Cardiac muscle cell (in vitro differentiated cells and primary cell): ENCODE results near the gene INHA. TPM values are rescaled to one million over a fixed set of nuclear protein-coding genes. Genes with fewer than 3 reads are reported as not detected.

Experiments
- DNase-seq, 2 donors: peaks; one replicate each; pipeline versions ENCODE4 v3.0.0 to v3.0.0-alpha.2; 2010 to 2017; ENCODE audit warnings: low read depth in 1 of 2, low spot score in 1 of 2
- H3K27ac ChIP-seq: fragments of 200-600 bp; sonication (generic); 2 replicates; pipeline ENCODE4 v1.5.1; 2016
- H3K27me3 ChIP-seq: fragments of 200-600 bp; sonication (generic); 2 replicates; pipeline ENCODE4 v1.6.0; 2016; ENCODE audit warnings: control low read depth
- H3K36me3 ChIP-seq: fragments of 200-600 bp; sonication (generic); 2 replicates; pipeline ENCODE4 v1.5.1; 2016; ENCODE audit warnings: control low read depth
- H3K4me1 ChIP-seq: fragments of 200-600 bp; sonication (generic); 2 replicates; pipeline ENCODE4 v1.8.1; 2017; ENCODE audit warnings: low read depth, mild to moderate bottlenecking, mixed run types
- H3K4me3 ChIP-seq: fragments of 200-600 bp; sonication (generic); 2 replicates; pipeline ENCODE4 v1.5.1; 2016; ENCODE audit warnings: mild to moderate bottlenecking
- H3K9me3 ChIP-seq: fragments of 200-600 bp; sonication (generic); 2 replicates; pipeline ENCODE4 v1.5.1; 2017; ENCODE audit warnings: low read depth, mild to moderate bottlenecking, control low read depth
- polyA plus RNA-seq: library from polyadenylated mRNA; unstranded; fragments of >200 nt; fragmentation: Nextera tagmentation; extraction: Ambion mirVana; gene quantifications from 2 replicates; pipeline ENCODE4 v1.2.1, GENCODE V29; 2016
- total RNA-seq: library from RNA; depleted of rRNA; stranded (reverse); fragments of >200 nt; gene quantifications from 2 replicates; pipeline ENCODE4 v1.2.3, GENCODE V29; 2016
- TF ChIP-seq, protein P1 (sequence below): IDR thresholded peaks from 2 replicates; pipeline ENCODE4 v1.5.1; 2012; ENCODE audit warnings: low read depth, mild to moderate bottlenecking, low read length

INHA gene
- total and polyA plus RNA-seq, 2 experiments from 2014 or later, result 11.4 to 39.1 TPM

DNA sequence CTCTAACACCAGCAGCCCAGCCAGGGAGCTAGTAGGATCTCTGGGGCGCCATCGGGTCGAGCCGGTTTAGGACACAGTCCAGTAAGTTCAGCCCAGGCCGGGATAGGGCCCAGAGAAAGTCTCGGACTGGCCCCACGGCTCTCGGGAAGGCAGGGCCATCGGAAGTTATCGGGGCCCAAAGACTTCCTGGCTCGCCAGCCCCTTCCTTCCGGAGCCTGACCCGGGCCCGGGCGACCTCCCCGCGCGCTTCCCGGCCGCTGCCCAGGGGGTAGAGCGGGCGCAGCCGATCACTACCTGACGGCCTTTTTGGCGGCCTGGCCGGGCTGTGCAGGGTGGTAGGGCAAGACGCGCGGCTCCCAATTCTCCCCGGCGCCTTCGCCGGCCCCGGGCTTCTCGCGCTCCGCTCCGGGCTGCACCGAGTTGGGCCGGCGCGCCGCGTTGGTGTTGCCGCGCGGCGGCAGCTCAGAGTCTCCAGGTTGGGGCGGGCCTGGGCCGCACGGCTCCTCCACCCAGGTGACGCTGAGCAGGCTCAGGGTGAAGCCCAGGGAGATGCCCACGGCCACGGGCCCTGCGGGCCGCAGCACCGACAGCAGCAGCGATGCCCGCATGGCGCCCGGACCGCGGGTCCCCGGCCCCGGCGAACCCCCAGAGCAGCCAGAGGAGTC is 29.0 kb upstream of the INHA start:
- Histone ChIP-seq H3K27me3 (no peaks in the 10 kb centered on the region), H3K4me3 (peak overlapping the region; percentile 92), H3K9me3 (no peaks in the 10 kb centered on the region), H3K27ac (peak overlapping the region; percentile 80), H3K36me3 (peaks cover 10% of the 10 kb centered on the region), H3K4me1 (peaks cover 5% of the 10 kb centered on the region)
- peak; percentile 40 to 73 for DNase-seq
- TF ChIP-seq, protein P1, sequence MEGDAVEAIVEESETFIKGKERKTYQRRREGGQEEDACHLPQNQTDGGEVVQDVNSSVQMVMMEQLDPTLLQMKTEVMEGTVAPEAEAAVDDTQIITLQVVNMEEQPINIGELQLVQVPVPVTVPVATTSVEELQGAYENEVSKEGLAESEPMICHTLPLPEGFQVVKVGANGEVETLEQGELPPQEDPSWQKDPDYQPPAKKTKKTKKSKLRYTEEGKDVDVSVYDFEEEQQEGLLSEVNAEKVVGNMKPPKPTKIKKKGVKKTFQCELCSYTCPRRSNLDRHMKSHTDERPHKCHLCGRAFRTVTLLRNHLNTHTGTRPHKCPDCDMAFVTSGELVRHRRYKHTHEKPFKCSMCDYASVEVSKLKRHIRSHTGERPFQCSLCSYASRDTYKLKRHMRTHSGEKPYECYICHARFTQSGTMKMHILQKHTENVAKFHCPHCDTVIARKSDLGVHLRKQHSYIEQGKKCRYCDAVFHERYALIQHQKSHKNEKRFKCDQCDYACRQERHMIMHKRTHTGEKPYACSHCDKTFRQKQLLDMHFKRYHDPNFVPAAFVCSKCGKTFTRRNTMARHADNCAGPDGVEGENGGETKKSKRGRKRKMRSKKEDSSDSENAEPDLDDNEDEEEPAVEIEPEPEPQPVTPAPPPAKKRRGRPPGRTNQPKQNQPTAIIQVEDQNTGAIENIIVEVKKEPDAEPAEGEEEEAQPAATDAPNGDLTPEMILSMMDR, result no peak

DNA sequence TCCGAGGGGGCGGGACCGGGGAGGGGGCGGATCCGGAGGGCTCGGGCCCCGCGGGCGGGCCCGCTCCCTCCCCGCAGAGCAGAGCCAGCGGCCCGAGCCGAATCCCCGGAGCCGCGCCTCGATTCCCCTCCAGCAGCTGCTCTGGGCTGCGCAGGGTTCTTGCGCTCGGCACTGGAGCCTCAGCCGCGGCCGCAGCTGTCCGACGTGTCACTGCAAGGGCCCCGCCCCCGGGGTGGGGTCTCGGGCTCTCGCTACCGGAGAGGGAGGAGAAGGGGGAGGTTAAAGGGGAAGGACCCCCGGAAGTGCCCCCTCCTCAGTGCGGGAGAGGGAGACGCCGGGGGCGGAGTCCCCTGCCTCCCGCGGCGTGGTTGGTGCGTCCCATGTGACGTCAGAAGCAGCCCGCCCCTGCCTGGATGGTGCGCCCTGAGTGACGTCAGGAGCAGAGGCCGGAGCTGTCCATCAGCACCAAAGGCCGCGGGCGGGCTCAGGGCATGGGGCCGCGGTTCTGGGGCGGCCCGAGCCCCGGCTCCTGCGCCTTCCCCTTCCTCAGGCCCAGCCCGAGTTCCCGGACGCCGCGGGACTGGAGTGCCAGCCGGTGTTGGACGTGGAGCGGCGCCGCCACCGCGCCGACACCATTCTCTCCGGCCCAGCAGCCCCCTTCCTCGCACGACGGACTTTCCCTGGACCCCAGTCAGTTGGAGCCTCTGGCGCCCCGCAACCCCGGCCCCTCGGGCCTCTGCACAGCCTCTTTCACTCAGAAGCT is 28.3 kb upstream of the INHA start, which contains the start of the genes CHPF and TMEM198:
Gene CHPF (minus strand): TSS at position 214 of the 763 bp plus-strand sequence. CDS start 271 bp downstream, outside the sequence.
Gene TMEM198 (plus strand): TSS at position 433 of the 763 bp plus-strand sequence. CDS start 700 bp downstream, outside the sequence.
- no peaks in the 10 kb centered on the region for H3K9me3 ChIP-seq
- H3K4me3 ChIP-seq, result peak within 1 kb of the TSS; percentile 92
- peaks cover 10% of the 10 kb centered on the region for H3K36me3 ChIP-seq
- no peaks in the 10 kb centered on the region for H3K27me3 ChIP-seq
- peak within 1 kb of the TSS; percentile 80 for H3K27ac ChIP-seq
- peaks cover 5% of the 10 kb centered on the region for H3K4me1 ChIP-seq
- peak; percentile 99 to 100 for DNase-seq
- TF ChIP-seq, protein P1, result no peak

DNA sequence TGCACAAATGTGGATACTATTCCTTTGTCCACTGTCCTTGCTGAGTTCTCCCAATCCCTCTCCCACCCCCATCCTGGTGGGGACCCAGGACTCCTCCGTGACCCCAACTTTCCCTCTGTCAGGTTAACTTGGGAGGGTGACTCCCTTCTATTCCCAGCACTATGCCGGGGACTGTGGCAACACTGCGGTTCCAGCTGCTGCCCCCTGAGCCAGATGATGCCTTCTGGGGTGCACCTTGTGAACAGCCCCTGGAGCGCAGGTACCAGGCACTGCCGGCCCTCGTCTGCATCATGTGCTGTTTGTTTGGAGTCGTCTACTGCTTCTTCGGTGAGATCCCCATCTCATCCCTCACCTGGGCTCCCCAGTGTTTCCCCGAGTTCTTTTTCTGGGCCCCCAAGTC is 27.5 kb upstream of the INHA start:
- Histone ChIP-seq H3K9me3 (no peaks in the 10 kb centered on the region), H3K4me3 (peak overlapping the region; percentile 29), H3K36me3 (peaks cover 6% of the 10 kb centered on the region), H3K27me3 (no peaks in the 10 kb centered on the region), H3K4me1 (peaks cover 5% of the 10 kb centered on the region), H3K27ac (no peak overlapping the region)
- TF ChIP-seq, protein P1, result no peak
- DNase-seq, result no peak

DNA sequence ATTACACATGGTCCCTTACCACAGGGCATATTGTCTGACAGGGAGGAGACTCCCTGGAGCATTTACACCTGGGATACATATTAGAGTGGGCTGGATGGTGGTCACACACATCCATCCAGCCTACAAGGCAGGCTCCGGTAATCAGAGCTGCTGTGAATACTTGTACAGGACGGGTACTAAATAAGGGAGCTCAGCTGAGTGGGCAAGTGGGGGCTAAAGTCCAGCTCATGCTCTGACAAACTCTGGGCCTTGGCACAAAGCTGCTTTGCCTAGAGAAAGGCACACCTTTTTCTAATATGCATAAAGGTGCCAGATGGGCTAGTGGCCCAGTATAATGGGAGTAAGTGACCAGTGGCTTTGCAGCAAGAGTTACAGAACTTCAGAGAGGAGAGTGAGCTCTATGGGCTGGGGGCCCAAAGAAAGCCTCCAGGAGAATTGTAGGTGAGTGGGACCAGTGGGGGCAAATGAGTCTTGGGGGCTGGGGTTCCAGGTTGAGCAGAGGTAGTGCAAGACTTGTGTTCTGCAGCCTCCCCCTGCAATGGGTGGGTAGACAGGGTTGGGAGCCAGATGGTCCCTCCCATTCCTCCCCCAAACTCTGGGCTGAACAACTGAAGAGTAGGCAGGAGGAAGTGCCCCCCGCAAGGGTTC is 26.7 kb upstream of the INHA start:
- Histone ChIP-seq H3K9me3 (no peaks in the 10 kb centered on the region), H3K27me3 (no peaks in the 10 kb centered on the region), H3K27ac (no peak overlapping the region), H3K4me3 (no peak overlapping the region), H3K4me1 (peaks cover 5% of the 10 kb centered on the region), H3K36me3 (peaks cover 6% of the 10 kb centered on the region)
- DNase-seq, result no peak
- TF ChIP-seq, protein P1, result no peak

DNA sequence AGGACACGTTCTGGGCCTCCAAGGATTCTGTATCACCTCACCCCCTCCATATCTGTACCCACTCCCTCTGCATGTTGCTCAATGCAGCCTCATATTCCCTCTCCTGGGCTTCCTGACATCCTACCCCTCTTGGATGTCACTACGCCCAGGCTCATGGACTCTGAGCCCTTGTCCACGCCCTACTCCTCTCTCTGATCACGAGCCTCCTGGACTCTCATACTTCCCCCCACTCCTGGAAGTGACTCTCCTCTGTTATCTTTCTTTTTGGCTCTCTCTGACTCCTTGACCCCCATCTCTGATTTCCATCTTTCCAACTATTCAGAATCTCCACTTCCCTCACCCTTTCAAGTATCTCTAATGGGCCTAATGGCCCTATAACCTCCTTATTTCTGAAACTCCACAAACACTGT is 26.2 kb upstream of the INHA start:
- DNase-seq, result no peak
- no peak overlapping the region for H3K27ac ChIP-seq
- H3K36me3 ChIP-seq, result peaks cover 4% of the 10 kb centered on the region
- no peaks in the 10 kb centered on the region for H3K9me3 ChIP-seq
- no peaks in the 10 kb centered on the region for H3K27me3 ChIP-seq
- TF ChIP-seq, protein P1, result no peak
- no peak overlapping the region for H3K4me3 ChIP-seq
- H3K4me1 ChIP-seq, result peaks cover 5% of the 10 kb centered on the region
